Mucosa of rectum (tissue), 2 donors: ENCODE measurements around the gene C4orf51.

Experiments
- H3K27ac ChIP-seq, 2 donors: one replicate each; pipeline ENCODE4 v1.7.0; 2013; ENCODE audit warnings: inconsistent platforms in 2 of 2, low read depth in 2 of 2, low read length in 2 of 2
- H3K27me3 ChIP-seq, 2 donors: one replicate each; pipeline ENCODE4 v1.7.0; 2013; ENCODE audit warnings: low read length in 2 of 2; ENCODE audit not compliant: control insufficient read depth in 2 of 2, insufficient read depth in 2 of 2
- H3K36me3 ChIP-seq, 2 donors: one replicate each; pipeline ENCODE4 v1.7.0; 2013; ENCODE audit warnings: low read length in 2 of 2; ENCODE audit not compliant: control insufficient read depth in 2 of 2, insufficient read depth in 2 of 2
- H3K4me1 ChIP-seq, 2 donors: one replicate each; pipeline ENCODE4 v1.7.0; 2013; ENCODE audit warnings: low read length in 2 of 2, mild to moderate bottlenecking in 1 of 2; ENCODE audit not compliant: control insufficient read depth in 2 of 2, insufficient read depth in 2 of 2
- H3K4me3 ChIP-seq, 2 donors: one replicate each; pipeline ENCODE4 v1.7.0; 2013; ENCODE audit warnings: low read length in 2 of 2
- H3K9ac ChIP-seq, 2 donors: one replicate each; pipeline ENCODE4 v1.7.0; 2013; ENCODE audit warnings: low read length in 2 of 2, low read depth in 1 of 2, mild to moderate bottlenecking in 1 of 2
- H3K9me3 ChIP-seq, 2 donors: one replicate each; pipeline ENCODE4 v1.7.0; 2013; ENCODE audit warnings: low read length in 2 of 2; ENCODE audit not compliant: control insufficient read depth in 2 of 2
- donor health status: healthy.
- donor health status: Normal muscosa, but diverticular disease.

C4orf51 gene

DNA sequence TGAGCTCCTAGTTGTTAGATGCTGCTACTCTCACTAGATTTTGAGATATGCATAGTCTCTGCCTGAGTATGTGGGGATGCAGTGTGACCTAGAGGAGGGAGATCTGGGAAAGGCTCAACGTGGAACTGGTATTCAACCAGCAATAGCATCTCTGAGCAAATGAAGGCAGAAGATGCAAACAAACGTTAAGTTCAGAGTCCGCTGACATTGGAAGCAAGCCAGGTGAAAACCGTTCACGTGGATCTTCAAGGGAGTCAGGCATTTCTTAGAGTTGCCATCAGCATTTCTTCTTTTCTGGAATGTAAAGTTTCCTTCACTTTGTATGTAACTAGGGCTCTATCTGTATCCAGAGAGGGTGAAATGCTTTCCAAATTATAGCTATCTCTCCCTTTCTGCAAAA, 59.9 kb downstream of the C4orf51 start:
- Histone ChIP-seq H3K4me3 (no peak overlapping the region), H3K9me3 (no peaks in the 10 kb centered on the region), H3K4me1 (peaks cover 4 to 10% of the 10 kb centered on the region in 2 donors), H3K27ac (no peak overlapping the region), H3K27me3 (peaks cover 0 to 2% of the 10 kb centered on the region in 2 donors), H3K9ac (no peak overlapping the region), H3K36me3 (no peaks in the 10 kb centered on the region)

DNA sequence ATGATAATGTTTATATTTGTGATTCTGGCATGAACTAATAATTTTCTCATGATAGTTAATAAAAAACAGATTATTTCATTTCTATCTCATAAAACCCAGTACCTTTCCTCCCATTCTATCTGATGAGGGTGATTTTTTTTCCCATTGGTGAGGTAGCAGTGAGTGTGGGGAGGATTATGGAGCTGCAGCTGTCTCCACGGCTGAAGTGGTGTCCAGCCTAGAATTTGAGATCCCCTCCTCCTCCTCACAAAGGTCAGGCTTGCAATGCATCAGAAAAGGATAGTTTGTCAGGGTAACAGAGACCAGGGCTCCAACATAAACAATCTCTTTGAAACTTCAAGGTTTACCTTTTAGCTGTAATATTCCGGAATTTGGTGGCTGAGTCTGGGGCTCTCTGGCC, 60.9 kb downstream of the C4orf51 start:
- Histone ChIP-seq H3K9me3 (no peaks in the 10 kb centered on the region), H3K27ac (no peak overlapping the region), H3K4me3 (no peak overlapping the region), H3K9ac (no peak overlapping the region), H3K36me3 (no peaks in the 10 kb centered on the region), H3K4me1 (peaks cover 2 to 5% of the 10 kb centered on the region in 2 donors), H3K27me3 (peaks cover 0 to 2% of the 10 kb centered on the region in 2 donors)

GRCh38 chr4:145743641-145744040, 63.7 kb downstream of the C4orf51 start:
- no peak overlapping the region for H3K4me3 ChIP-seq
- no peaks in the 10 kb centered on the region for H3K36me3 ChIP-seq
- no peak overlapping the region for H3K9ac ChIP-seq
- peaks cover 0 to 2% of the 10 kb centered on the region in 2 donors for H3K27me3 ChIP-seq
- H3K27ac ChIP-seq, result no peak overlapping the region
- no peaks in the 10 kb centered on the region for H3K9me3 ChIP-seq
- no peaks in the 10 kb centered on the region for H3K4me1 ChIP-seq

GRCh38 chr4:145755802-145756201, 75.9 kb downstream of the C4orf51 start:
- H3K27ac ChIP-seq, result no peak overlapping the region
- no peaks in the 10 kb centered on the region for H3K9me3 ChIP-seq
- H3K36me3 ChIP-seq, result peaks cover 5 to 11% of the 10 kb centered on the region in 2 donors
- no peak overlapping the region for H3K9ac ChIP-seq
- no peak overlapping the region for H3K4me3 ChIP-seq
- H3K4me1 ChIP-seq, result no peaks in the 10 kb centered on the region
- no peaks in the 10 kb centered on the region for H3K27me3 ChIP-seq

- Histone ChIP-seq H3K36me3 (peaks cover 10 to 15% of the 10 kb centered on the region in 2 donors), H3K9me3 (no peaks in the 10 kb centered on the region), H3K4me3 (no peak overlapping the region), H3K4me1 (no peaks in the 10 kb centered on the region), H3K27me3 (no peaks in the 10 kb centered on the region), H3K9ac (no peak overlapping the region), H3K27ac (no peak overlapping the region)
Measured at GRCh38 chr4:145756244-145756643, 76.3 kb downstream of the C4orf51 start.

- H3K27ac ChIP-seq, result no peak overlapping the region
- H3K27me3 ChIP-seq, result no peaks in the 10 kb centered on the region
- no peak overlapping the region for H3K4me3 ChIP-seq
- H3K4me1 ChIP-seq, result no peaks in the 10 kb centered on the region
- peaks cover 14 to 22% of the 10 kb centered on the region in 2 donors for H3K36me3 ChIP-seq
- no peaks in the 10 kb centered on the region for H3K9me3 ChIP-seq
- H3K9ac ChIP-seq, result no peak overlapping the region
Measured at GRCh38 chr4:145757188-145757587, 77.2 kb downstream of the C4orf51 start.

DNA sequence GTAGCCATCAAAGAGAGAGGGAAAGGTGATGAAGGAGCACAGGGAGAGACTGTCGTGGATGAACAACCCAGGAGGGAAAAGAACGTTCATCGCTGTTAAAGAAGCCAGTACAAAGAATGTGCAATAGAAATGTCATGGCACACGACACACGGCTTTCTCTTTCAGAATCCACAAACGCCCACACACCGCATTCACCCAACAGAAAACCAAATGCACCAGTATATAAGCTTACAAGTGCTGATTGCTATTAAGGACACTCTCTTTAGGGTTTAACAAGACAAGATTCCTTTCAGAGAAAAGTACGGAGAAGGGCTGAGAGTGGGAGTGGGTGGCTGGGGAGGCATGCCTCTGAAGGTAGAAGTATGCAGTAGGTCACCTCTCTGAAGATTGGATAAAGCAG, 80.2 kb downstream of the C4orf51 start:
- no peaks in the 10 kb centered on the region for H3K4me1 ChIP-seq
- H3K4me3 ChIP-seq, result no peak overlapping the region
- no peak overlapping the region for H3K27ac ChIP-seq
- H3K9ac ChIP-seq, result no peak overlapping the region
- peaks cover 29 to 44% of the 10 kb centered on the region in 2 donors for H3K36me3 ChIP-seq
- no peaks in the 10 kb centered on the region for H3K9me3 ChIP-seq
- H3K27me3 ChIP-seq, result no peaks in the 10 kb centered on the region

DNA sequence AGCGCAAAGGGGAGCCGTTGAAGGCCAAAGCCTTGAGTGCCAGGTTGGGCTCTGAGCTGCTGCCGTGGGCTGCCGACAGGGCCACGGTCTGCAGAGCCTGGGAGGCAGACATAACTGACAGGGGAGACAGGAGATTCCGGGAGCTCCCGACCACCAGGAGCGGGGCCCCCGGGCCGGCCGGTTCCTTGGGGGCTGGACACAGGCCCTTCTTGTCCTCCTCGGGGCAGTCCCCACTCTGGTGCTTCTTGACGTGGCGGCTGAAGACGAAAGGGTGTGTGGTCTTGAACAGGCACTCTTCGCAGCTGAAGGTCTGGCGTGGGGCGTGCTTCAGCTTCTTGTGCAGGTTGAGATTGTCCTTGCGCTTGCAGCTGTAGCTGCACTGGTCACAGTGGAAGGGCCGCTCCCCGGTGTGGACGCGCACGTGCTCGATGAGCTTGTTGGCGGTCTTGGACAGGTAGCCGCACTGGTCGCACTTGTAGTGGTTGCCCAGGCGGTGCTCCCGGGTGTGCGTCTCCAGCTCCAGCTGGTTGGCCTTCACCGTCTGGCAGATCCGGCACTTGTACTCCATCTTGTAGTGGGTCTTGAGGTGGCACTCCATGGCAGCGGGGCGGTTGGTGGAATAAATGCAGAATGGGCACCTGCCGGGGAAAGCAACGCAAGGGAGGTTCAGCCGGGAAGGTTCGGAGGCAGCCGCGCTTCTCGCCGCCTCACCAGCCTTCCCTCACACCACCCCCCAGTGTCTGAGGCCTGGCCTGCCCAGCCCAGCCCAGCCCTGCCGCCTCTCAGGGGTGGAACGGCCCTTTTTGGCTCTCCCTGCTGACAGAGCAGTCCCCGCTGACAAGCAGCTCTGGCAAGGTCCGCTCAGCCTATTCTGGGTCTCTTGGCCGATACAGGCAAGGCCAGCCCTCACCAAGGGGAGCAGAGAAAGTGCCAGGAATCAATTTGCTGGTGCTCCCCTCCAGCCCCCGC, 81.3 kb downstream of the C4orf51 start:
- Histone ChIP-seq H3K27me3 (no peaks in the 10 kb centered on the region), H3K4me1 (no peaks in the 10 kb centered on the region), H3K27ac (no peak overlapping the region), H3K36me3 (peaks cover 36 to 52% of the 10 kb centered on the region in 2 donors), H3K4me3 (no peak overlapping the region), H3K9ac (no peak overlapping the region), H3K9me3 (no peaks in the 10 kb centered on the region)

GRCh38 chr4:145762719-145763118, 82.8 kb downstream of the C4orf51 start:
- no peaks in the 10 kb centered on the region for H3K9me3 ChIP-seq
- no peak overlapping the region for H3K27ac ChIP-seq
- H3K27me3 ChIP-seq, result no peaks in the 10 kb centered on the region
- no peaks in the 10 kb centered on the region for H3K4me1 ChIP-seq
- no peak overlapping the region for H3K9ac ChIP-seq
- H3K36me3 ChIP-seq, result peaks cover 36 to 56% of the 10 kb centered on the region in 2 donors
- H3K4me3 ChIP-seq, result no peak overlapping the region

DNA sequence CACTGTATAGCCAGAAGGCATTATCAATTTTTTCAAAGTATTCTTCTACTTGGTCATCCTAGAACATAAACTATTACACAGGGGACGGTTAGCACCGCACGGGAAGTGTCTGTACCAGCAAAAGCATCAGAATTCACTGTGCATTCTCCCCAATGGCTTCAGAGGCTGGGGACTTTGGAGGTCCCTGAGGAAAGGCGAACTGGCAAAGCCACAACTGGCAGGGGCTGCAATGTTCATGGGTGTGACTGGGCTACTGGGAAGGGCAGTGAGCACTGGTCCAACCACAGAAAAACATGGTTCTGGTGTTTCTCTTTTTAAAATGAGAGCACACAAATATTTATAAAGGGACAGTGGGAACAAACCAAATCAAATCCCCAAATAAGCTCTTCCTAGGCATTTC, 83.5 kb downstream of the C4orf51 start:
- no peak overlapping the region for H3K4me3 ChIP-seq
- H3K4me1 ChIP-seq, result no peaks in the 10 kb centered on the region
- H3K9ac ChIP-seq, result no peak overlapping the region
- no peaks in the 10 kb centered on the region for H3K9me3 ChIP-seq
- H3K27ac ChIP-seq, result no peak overlapping the region
- H3K36me3 ChIP-seq, result peaks cover 36 to 56% of the 10 kb centered on the region in 2 donors
- H3K27me3 ChIP-seq, result no peaks in the 10 kb centered on the region
